ENCODE measurements around the gene OVCA2. TPM values are rescaled to one million over a fixed set of nuclear protein-coding genes. Genes with fewer than 3 reads are reported as not detected.

Gene OVCA2
- total RNA-seq, 1 experiment from 2014 or later: 27.3 TPM

DNA sequence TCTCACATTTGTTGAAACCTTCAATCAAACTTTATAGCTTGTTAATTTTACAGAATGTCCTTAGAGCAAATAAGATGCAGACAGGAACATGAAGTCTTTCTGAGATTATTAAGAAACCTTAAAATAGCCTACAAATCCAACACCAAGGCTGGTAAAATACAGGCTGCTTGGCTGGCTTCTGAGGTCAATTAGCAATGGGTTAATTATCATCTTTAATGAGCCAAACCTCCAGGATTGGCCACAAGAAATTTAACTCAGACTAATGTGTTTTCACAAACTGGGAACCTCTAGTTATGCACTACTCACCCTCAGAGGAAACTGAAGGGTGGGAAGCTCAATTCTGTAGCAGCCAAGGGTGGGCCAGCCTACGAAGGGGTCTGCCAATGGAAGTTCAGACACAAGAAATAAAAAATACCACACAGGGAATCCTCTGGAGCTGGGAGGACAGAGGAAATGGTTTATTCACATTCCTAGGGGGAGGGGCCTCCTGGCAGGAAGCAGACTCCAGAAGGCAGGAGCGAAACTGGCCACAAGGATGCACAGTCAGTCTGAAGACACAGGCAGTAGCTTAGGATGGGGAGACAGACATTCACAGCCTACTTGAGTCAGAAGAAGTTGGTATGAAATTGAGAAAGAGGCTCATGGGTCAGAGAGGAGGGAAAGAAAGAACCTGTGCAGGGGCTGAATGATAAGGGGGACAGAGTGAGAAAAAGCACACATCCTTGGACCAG lies 49.1 kb downstream of the OVCA2 start:
- H3K4me2 ChIP-seq (ENCODE audit: low read length): no peak overlapping the region
- no TSS peak for BruUV-seq (replicated peaks)
- no peak overlapping the region for H2AFZ ChIP-seq (ENCODE audit: low read depth, low read length, poor library complexity, severe bottlenecking)
- ChIA-PET RAD21 (ENCODE audit: low non-redundant PET in 1 of 2, low total read pairs in 2 of 2, uncharacterized antibody in 2 of 2, unreplicated experiment in 2 of 2) (interaction anchor here in 1 of 2 experiments (0.5 to 0.6 kb wide), 2 partner anchors 27 to 141 kb away, joined by 4 to 6 read pairs; no protein-coding TSS in a partner anchor), CTCF (no interaction called here), POLR2A (no interaction called here)
- no peaks in the 10 kb centered on the region for H4K20me1 ChIP-seq (ENCODE audit: insufficient read depth)
- intact Hi-C loops (cut with micrococcal nuclease): no loop called here
- no peaks in the 10 kb centered on the region for H3K9me3 ChIP-seq (ENCODE audit: control insufficient read depth in 1 of 2, insufficient read depth in 1 of 2, low read depth in 1 of 2, low read length in 2 of 2)
- H3K79me2 ChIP-seq (ENCODE audit: insufficient read depth, low read length): no peaks in the 10 kb centered on the region
- TF ChIP-seq, protein P1, sequence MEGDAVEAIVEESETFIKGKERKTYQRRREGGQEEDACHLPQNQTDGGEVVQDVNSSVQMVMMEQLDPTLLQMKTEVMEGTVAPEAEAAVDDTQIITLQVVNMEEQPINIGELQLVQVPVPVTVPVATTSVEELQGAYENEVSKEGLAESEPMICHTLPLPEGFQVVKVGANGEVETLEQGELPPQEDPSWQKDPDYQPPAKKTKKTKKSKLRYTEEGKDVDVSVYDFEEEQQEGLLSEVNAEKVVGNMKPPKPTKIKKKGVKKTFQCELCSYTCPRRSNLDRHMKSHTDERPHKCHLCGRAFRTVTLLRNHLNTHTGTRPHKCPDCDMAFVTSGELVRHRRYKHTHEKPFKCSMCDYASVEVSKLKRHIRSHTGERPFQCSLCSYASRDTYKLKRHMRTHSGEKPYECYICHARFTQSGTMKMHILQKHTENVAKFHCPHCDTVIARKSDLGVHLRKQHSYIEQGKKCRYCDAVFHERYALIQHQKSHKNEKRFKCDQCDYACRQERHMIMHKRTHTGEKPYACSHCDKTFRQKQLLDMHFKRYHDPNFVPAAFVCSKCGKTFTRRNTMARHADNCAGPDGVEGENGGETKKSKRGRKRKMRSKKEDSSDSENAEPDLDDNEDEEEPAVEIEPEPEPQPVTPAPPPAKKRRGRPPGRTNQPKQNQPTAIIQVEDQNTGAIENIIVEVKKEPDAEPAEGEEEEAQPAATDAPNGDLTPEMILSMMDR (IDR thresholded peaks at IDR 0.05 in 2 of 3, conservative IDR thresholded peaks at IDR 0.05 in 1 of 3; ENCODE audit: borderline replicate concordance in 1 of 3, insufficient read depth in 1 of 3, low read depth in 2 of 3, low read length in 2 of 3): peak in 1 of 3 experiments; percentile 22; a peak in 1 of 6 replicates
- no peak for TF ChIP-seq SP1 (IDR thresholded peaks at IDR 0.05; ENCODE audit: low read depth)
- no peaks in the 10 kb centered on the region for H3K9me2 ChIP-seq (ENCODE audit: insufficient read depth)
- H3K27ac ChIP-seq (ENCODE audit: low read depth, low read length): no peak overlapping the region
- H3K9ac ChIP-seq (ENCODE audit: low read length): no peak overlapping the region
- no peak overlapping the region for H3K4me3 ChIP-seq (replicated peaks in 1 of 2; ENCODE audit: low read depth in 1 of 2, low read length in 2 of 2)
- no peaks in the 10 kb centered on the region for H3K36me3 ChIP-seq (ENCODE audit: control insufficient read depth in 1 of 2, insufficient read depth in 2 of 2, low read length in 2 of 2)
- DNase-seq (ENCODE audit: low read depth, low spot score): no peak
- no peaks in the 10 kb centered on the region for H3K27me3 ChIP-seq (ENCODE audit: insufficient read depth, low read length)
- peaks cover 6% of the 10 kb centered on the region in 2 experiments; a peak in 3 of 4 replicates for H3K4me1 ChIP-seq (ENCODE audit: control insufficient read depth in 1 of 2, insufficient read depth in 2 of 2, low read length in 2 of 2)
- peak; percentile 81 for ATAC-seq

DNA sequence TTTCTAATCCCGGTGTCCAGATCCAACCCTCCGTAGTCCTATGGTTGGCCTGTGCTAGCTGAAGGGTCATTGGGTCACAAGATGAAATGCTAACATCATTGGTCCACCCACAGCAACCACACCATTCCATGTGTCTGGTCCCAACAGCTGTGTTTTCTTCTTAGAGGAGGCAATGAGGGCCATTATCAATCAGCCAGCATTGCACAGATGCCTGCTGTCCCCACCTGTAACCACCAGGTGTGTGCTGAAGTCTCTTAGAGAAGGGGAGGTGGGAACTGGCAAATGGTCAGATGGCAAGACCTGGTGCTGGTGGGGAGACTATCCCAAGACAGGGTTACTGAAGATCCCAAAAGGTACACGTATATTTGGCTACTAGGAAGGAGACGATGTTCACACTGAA lies 50.4 kb downstream of the OVCA2 start:
- POLR2A ChIA-PET: no interaction called here

More for the DNA sequence above, 50.4 kb downstream of the OVCA2 start:
- intact Hi-C loops (cut with micrococcal nuclease): no loop called here
- Histone ChIP-seq H3K9me3 (ENCODE audit: control insufficient read depth in 1 of 2, insufficient read depth in 1 of 2, low read depth in 1 of 2, low read length in 2 of 2) (no peaks in the 10 kb centered on the region), H3K79me2 (ENCODE audit: insufficient read depth, low read length) (no peaks in the 10 kb centered on the region), H3K4me1 (ENCODE audit: control insufficient read depth in 1 of 2, insufficient read depth in 2 of 2, low read length in 2 of 2) (peaks cover 6 to 9% of the 10 kb centered on the region in 2 experiments; a peak in 3 of 4 replicates), H3K27ac (ENCODE audit: low read depth, low read length) (no peak overlapping the region), H3K36me3 (ENCODE audit: control insufficient read depth in 1 of 2, insufficient read depth in 2 of 2, low read length in 2 of 2) (no peaks in the 10 kb centered on the region), H3K9me2 (ENCODE audit: insufficient read depth) (no peaks in the 10 kb centered on the region), H3K27me3 (ENCODE audit: insufficient read depth, low read length) (no peaks in the 10 kb centered on the region), H4K20me1 (ENCODE audit: insufficient read depth) (no peaks in the 10 kb centered on the region), H3K4me3 (replicated peaks in 1 of 2; ENCODE audit: low read depth in 1 of 2, low read length in 2 of 2) (no peak overlapping the region), H2AFZ (ENCODE audit: low read depth, low read length, poor library complexity, severe bottlenecking) (no peak overlapping the region), H3K9ac (ENCODE audit: low read length) (no peak overlapping the region), H3K4me2 (ENCODE audit: low read length) (no peak overlapping the region)
- RAD21 ChIA-PET (ENCODE audit: low non-redundant PET in 1 of 2, low total read pairs in 2 of 2, uncharacterized antibody in 2 of 2, unreplicated experiment in 2 of 2): no interaction called here
- CTCF ChIA-PET: no interaction called here
- TF ChIP-seq ELF1 (IDR thresholded peaks at IDR 0.05; ENCODE audit: borderline replicate concordance, low read depth) (no peak), RAD21 (IDR thresholded peaks at IDR 0.05; ENCODE audit: low read depth) (no peak)
- TF ChIP-seq, protein P1 (IDR thresholded peaks at IDR 0.05 in 2 of 3, conservative IDR thresholded peaks at IDR 0.05 in 1 of 3; ENCODE audit: borderline replicate concordance in 1 of 3, insufficient read depth in 1 of 3, low read depth in 2 of 3, low read length in 2 of 3): peak in 2 of 3 experiments; percentile 11 to 13; a peak in 1 of 6 replicates
- DNase-seq (ENCODE audit: low read depth, low spot score) (no peak), ATAC-seq (peak; percentile 37; the same call in 1 of the 2 replicates)
- BruUV-seq (replicated peaks): no TSS peak

All from HCT116 (cell line).